NCI-H2081 treated with DMSO at 0.1 percent for 48 hours (cell line): ENCODE data around the gene SLC27A4.

Experiments used
- DNase-seq: peaks from one replicate; lab custom pipeline; 2025; lab: John Stamatoyannopoulos, UW

SLC27A4 gene

GRCh38 chr9:128391956-128392301, 51.6 kb downstream of the SLC27A4 start:
- no peak for DNase-seq

- no peak for DNase-seq
Observed at GRCh38 chr9:128392302-128393144, 52.2 kb downstream of the SLC27A4 start.

GRCh38 chr9:128393145-128393775, 52.9 kb downstream of the SLC27A4 start:
- no peak for DNase-seq

- DNase-seq = no peak
Observed at GRCh38 chr9:128393970-128394369, 53.6 kb downstream of the SLC27A4 start.

GRCh38 chr9:128394379-128395168, 54.2 kb downstream of the SLC27A4 start:
- DNase-seq = no peak

GRCh38 chr9:128396970-128397613, 56.8 kb downstream of the SLC27A4 start:
- DNase-seq = no peak

- no peak for DNase-seq
Observed at GRCh38 chr9:128397831-128398230, 57.5 kb downstream of the SLC27A4 start.

GRCh38 chr9:128399861-128400260, 59.5 kb downstream of the SLC27A4 start:
- no peak for DNase-seq

- no peak for DNase-seq
Observed at GRCh38 chr9:128404560-128404959, 64.2 kb downstream of the SLC27A4 start.

- DNase-seq = no peak
Observed at GRCh38 chr9:128405077-128405779, 64.9 kb downstream of the SLC27A4 start.

- DNase-seq = no peak
Observed at GRCh38 chr9:128405780-128406171, 65.4 kb downstream of the SLC27A4 start.

- DNase-seq = no peak
Observed at GRCh38 chr9:128406848-128407391, 66.6 kb downstream of the SLC27A4 start.

- DNase-seq = no peak
Observed at GRCh38 chr9:128408963-128409431, 68.7 kb downstream of the SLC27A4 start.

- no peak for DNase-seq
Observed at GRCh38 chr9:128409450-128409849, 69.1 kb downstream of the SLC27A4 start.

- DNase-seq = no peak
Observed at GRCh38 chr9:128409978-128410377, 69.7 kb downstream of the SLC27A4 start.
